GM19395 (cell line): ENCODE results near the gene PCNT.

ENCODE experiments used
- ATAC-seq: cut with Tn5 transposase; IDR thresholded peaks from one replicate; pipeline ENCODE4 v1.9.1; 2021; ENCODE audit warnings: mild to moderate bottlenecking, moderate library complexity; ENCODE audit not compliant: unreplicated experiment

PCNT gene

GRCh38 chr21:46328151-46328550 lies 4.2 kb downstream of the PCNT start:
- ATAC-seq = no peak

GRCh38 chr21:46329796-46330195 lies 5.8 kb downstream of the PCNT start:
- no peak for ATAC-seq

GRCh38 chr21:46334351-46335140 lies 10.6 kb downstream of the PCNT start:
- ATAC-seq = no peak

- no peak for ATAC-seq
These were observed 12.6 kb downstream of the PCNT start for GRCh38 chr21:46336603-46337002.

- no peak for ATAC-seq
These were observed 17.0 kb downstream of the PCNT start for GRCh38 chr21:46340998-46341397.

- ATAC-seq = no peak
These were observed 20.4 kb downstream of the PCNT start for GRCh38 chr21:46344219-46344915.

- ATAC-seq = no peak
These were observed 21.9 kb downstream of the PCNT start for GRCh38 chr21:46345861-46346260.

GRCh38 chr21:46346296-46347202 lies 22.6 kb downstream of the PCNT start:
- ATAC-seq = no peak

GRCh38 chr21:46347203-46347550 lies 23.2 kb downstream of the PCNT start:
- no peak for ATAC-seq

- no peak for ATAC-seq
These were observed 23.9 kb downstream of the PCNT start for GRCh38 chr21:46347791-46348381.

- ATAC-seq = no peak
These were observed 25.3 kb downstream of the PCNT start for GRCh38 chr21:46349134-46349760.

GRCh38 chr21:46350571-46350970 lies 26.6 kb downstream of the PCNT start:
- ATAC-seq = no peak

GRCh38 chr21:46350981-46351380 lies 27.0 kb downstream of the PCNT start:
- ATAC-seq = no peak

- no peak for ATAC-seq
These were observed 27.7 kb downstream of the PCNT start for GRCh38 chr21:46351476-46352163.

- no peak for ATAC-seq
These were observed 28.2 kb downstream of the PCNT start for GRCh38 chr21:46352164-46352515.

GRCh38 chr21:46352913-46353312 lies 29.0 kb downstream of the PCNT start:
- no peak for ATAC-seq

GRCh38 chr21:46354046-46354445 lies 30.1 kb downstream of the PCNT start:
- ATAC-seq = no peak

- no peak for ATAC-seq
These were observed 30.6 kb downstream of the PCNT start for GRCh38 chr21:46354518-46354917.

- no peak for ATAC-seq
These were observed 31.4 kb downstream of the PCNT start for GRCh38 chr21:46355161-46356004.
